Measurements from ENCODE around the gene HNMT. TPM values are rescaled to one million over a fixed set of nuclear protein-coding genes. Genes with fewer than 3 reads are reported as not detected.

Gene HNMT
- total RNA-seq, 1 donor from 2014 or later, result 14.4 TPM

GRCh38 chr2:137963535-137964065, 673 bp upstream of the HNMT start:
- H3K36me3 Mint-ChIP-seq, result no peaks in the 10 kb centered on the region
- H3K9me3 Mint-ChIP-seq, result peaks cover 13% of the 10 kb centered on the region
- peaks cover 34% of the 10 kb centered on the region for H3K4me1 Mint-ChIP-seq
- TF ChIP-seq CTCF (IDR thresholded peaks at IDR 0.05; ENCODE audit: unreplicated experiment), result no peak
- peak overlapping the region; percentile 76 for H3K4me3 Mint-ChIP-seq
- H3K27ac Mint-ChIP-seq, result peak overlapping the region; percentile 94
- DNase-seq (ENCODE audit: low spot score in 2 of 2, unreplicated experiment in 2 of 2), result no peak
- no peaks in the 10 kb centered on the region for H3K27me3 Mint-ChIP-seq (ENCODE audit: low read depth)

GRCh38 chr2:137964859-137965459, 686 bp downstream of the HNMT start:
- Mint-ChIP-seq H3K4me3 (peak overlapping the region; percentile 76), H3K9me3 (peaks cover 13% of the 10 kb centered on the region), H3K4me1 (peaks cover 34% of the 10 kb centered on the region), H3K36me3 (peaks cover 4% of the 10 kb centered on the region), H3K27ac (peak overlapping the region; percentile 94), H3K27me3 (ENCODE audit: low read depth) (no peaks in the 10 kb centered on the region)
- DNase-seq (ENCODE audit: low spot score in 2 of 2, unreplicated experiment in 2 of 2), result no peak
- no peak for TF ChIP-seq CTCF (IDR thresholded peaks at IDR 0.05; ENCODE audit: unreplicated experiment)

GRCh38 chr2:137966043-137966442, 1.8 kb downstream of the HNMT start:
- Mint-ChIP-seq H3K4me3 (peak overlapping the region; percentile 22), H3K27me3 (ENCODE audit: low read depth) (no peaks in the 10 kb centered on the region), H3K27ac (peak overlapping the region; percentile 5), H3K9me3 (peaks cover 5% of the 10 kb centered on the region), H3K36me3 (peaks cover 4% of the 10 kb centered on the region), H3K4me1 (peaks cover 34% of the 10 kb centered on the region)
- no peak for TF ChIP-seq CTCF (IDR thresholded peaks at IDR 0.05; ENCODE audit: unreplicated experiment)
- DNase-seq (ENCODE audit: low spot score in 2 of 2, unreplicated experiment in 2 of 2), result no peak

- no peak for DNase-seq (ENCODE audit: low spot score in 2 of 2, unreplicated experiment in 2 of 2)
- H3K4me1 Mint-ChIP-seq, result peaks cover 34% of the 10 kb centered on the region
- no peaks in the 10 kb centered on the region for H3K27me3 Mint-ChIP-seq (ENCODE audit: low read depth)
- H3K4me3 Mint-ChIP-seq, result no peak overlapping the region
- peaks cover 4% of the 10 kb centered on the region for H3K36me3 Mint-ChIP-seq
- H3K9me3 Mint-ChIP-seq, result no peaks in the 10 kb centered on the region
- H3K27ac Mint-ChIP-seq, result no peak overlapping the region
- TF ChIP-seq CTCF (IDR thresholded peaks at IDR 0.05; ENCODE audit: unreplicated experiment), result no peak
These were observed 2.8 kb downstream of the HNMT start for GRCh38 chr2:137967042-137967441.

GRCh38 chr2:137968477-137969417, 4.5 kb downstream of the HNMT start:
- peaks cover 28% of the 10 kb centered on the region for H3K4me1 Mint-ChIP-seq
- H3K9me3 Mint-ChIP-seq, result no peaks in the 10 kb centered on the region
- H3K27ac Mint-ChIP-seq, result no peak overlapping the region
- DNase-seq (ENCODE audit: low spot score in 2 of 2, unreplicated experiment in 2 of 2), result no peak
- peaks cover 4% of the 10 kb centered on the region for H3K36me3 Mint-ChIP-seq
- no peaks in the 10 kb centered on the region for H3K27me3 Mint-ChIP-seq (ENCODE audit: low read depth)
- no peak for TF ChIP-seq CTCF (IDR thresholded peaks at IDR 0.05; ENCODE audit: unreplicated experiment)
- no peak overlapping the region for H3K4me3 Mint-ChIP-seq

All from mesothelial cell of epicardium (in vitro differentiated cells).